Activated CD8-positive, alpha-beta T cell treated with anti-CD3 and anti-CD28 coated beads for 36 hours (primary cell): Measurements from ENCODE around the gene ZNF277. TPM values are rescaled to one million over a fixed set of nuclear protein-coding genes. Genes with fewer than 3 reads are reported as not detected.

Experiments
- ATAC-seq: fragments of 200-7000 bp; cut with Tn5 transposase; one replicate; pipeline ENCODE4 v1.10.0; 2021; ENCODE audit warnings: mild to moderate bottlenecking, moderate library complexity
- CTCF ChIA-PET: fragments of 350-600 bp; sonication (Branson Sonifier 250); formaldehyde crosslinking; loops from one replicate; lab custom pipeline; 2021; ENCODE audit warnings: antibody characterized with exemption; lab: Charles Lee
- POLR2A ChIA-PET: fragments of 350-600 bp; sonication (Branson Sonifier 250); formaldehyde crosslinking; loops from one replicate; lab custom pipeline; 2021; ENCODE audit warnings: antibody characterized with exemption; lab: Charles Lee
- DNase-seq: peaks from one replicate; pipeline ENCODE4 v3.0.0-alpha.2; 2020
- H3K27ac Mint-ChIP-seq: one replicate; pipeline ENCODE4 v1.8.0; 2021; ENCODE audit warnings: mild to moderate bottlenecking, mixed read lengths
- H3K27me3 Mint-ChIP-seq: one replicate; pipeline ENCODE4 v1.8.0; 2021; ENCODE audit warnings: mixed read lengths
- H3K36me3 Mint-ChIP-seq: one replicate; pipeline ENCODE4 v1.8.0; 2021; ENCODE audit warnings: low read depth, mixed read lengths
- H3K4me1 Mint-ChIP-seq: one replicate; pipeline ENCODE4 v1.8.0; 2021; ENCODE audit warnings: low read depth, mixed read lengths
- H3K4me3 Mint-ChIP-seq: one replicate; pipeline ENCODE4 v1.8.0; 2021; ENCODE audit warnings: mild to moderate bottlenecking, moderate library complexity, mixed read lengths
- H3K9me3 Mint-ChIP-seq: one replicate; pipeline ENCODE4 v1.8.0; 2021; ENCODE audit warnings: mixed read lengths
- CTCF ChIP-seq: fragments of 200-600 bp; IDR thresholded peaks from one replicate; pipeline ENCODE4 v1.8.0; 2022; ENCODE audit warnings: antibody characterized with exemption, mild to moderate bottlenecking
- intact Hi-C: fragments of 100-400 bp; cut with micrococcal nuclease; formaldehyde crosslinking; loops from one replicate; pipeline ENCODE4 v1.10.0; 2022
- total RNA-seq, 2 experiments: library from RNA; stranded (reverse); gene quantifications; one replicate each; pipeline ENCODE4 v1.2.3, GENCODE V29; 2021

ZNF277 gene
- total RNA-seq, 2 experiments from 2014 or later = 21.5 to 25.8 TPM

- no peak for TF ChIP-seq CTCF
- Mint-ChIP-seq H3K27ac (no peak overlapping the region), H3K4me3 (no peak overlapping the region), H3K4me1 (peaks cover 12% of the 10 kb centered on the region), H3K27me3 (no peaks in the 10 kb centered on the region), H3K36me3 (peaks cover 21% of the 10 kb centered on the region), H3K9me3 (peaks cover 4% of the 10 kb centered on the region)
- ChIA-PET POLR2A (no interaction called here), CTCF (no interaction called here)
- intact Hi-C loops = no loop called here
- no peak for DNase-seq
- no peak for ATAC-seq
These were observed 26.7 kb downstream of the ZNF277 start for GRCh38 chr7:112233048-112233697.

GRCh38 chr7:112234147-112234546 is 27.7 kb downstream of the ZNF277 start:
- no peak for DNase-seq
- Mint-ChIP-seq H3K36me3 (peaks cover 21% of the 10 kb centered on the region), H3K4me3 (no peak overlapping the region), H3K27me3 (no peaks in the 10 kb centered on the region), H3K27ac (no peak overlapping the region), H3K4me1 (peaks cover 11% of the 10 kb centered on the region), H3K9me3 (peaks cover 4% of the 10 kb centered on the region)
- TF ChIP-seq CTCF = no peak
- intact Hi-C loops = no loop called here
- ATAC-seq = no peak
- ChIA-PET POLR2A (interaction anchor here (1.1 kb wide), 1 partner anchor 20 kb away, joined by 3 read pairs; no protein-coding TSS in a partner anchor), CTCF (no interaction called here)

GRCh38 chr7:112236597-112236996 is 30.1 kb downstream of the ZNF277 start:
- CTCF ChIA-PET = no interaction called here

GRCh38 chr7:112238330-112238729 is 31.8 kb downstream of the ZNF277 start:
- peaks cover 1% of the 10 kb centered on the region for H3K4me1 Mint-ChIP-seq
- no peak overlapping the region for H3K4me3 Mint-ChIP-seq
- peaks cover 20% of the 10 kb centered on the region for H3K36me3 Mint-ChIP-seq
- no peaks in the 10 kb centered on the region for H3K27me3 Mint-ChIP-seq
- DNase-seq (no peak), ATAC-seq (no peak)
- ChIA-PET POLR2A (no interaction called here), CTCF (interaction anchor here (0.6 kb wide), 1 partner anchor 383 kb away, joined by 3 read pairs; no protein-coding TSS in a partner anchor)
- H3K27ac Mint-ChIP-seq = no peak overlapping the region
- no peak for TF ChIP-seq CTCF
- peaks cover 12% of the 10 kb centered on the region for H3K9me3 Mint-ChIP-seq
- intact Hi-C loops = no loop called here

More at GRCh38 chr7:112236597-112236996, 30.1 kb downstream of the ZNF277 start:
- TF ChIP-seq CTCF = no peak
- Mint-ChIP-seq H3K36me3 (peaks cover 26% of the 10 kb centered on the region), H3K27me3 (no peaks in the 10 kb centered on the region), H3K4me1 (peaks cover 9% of the 10 kb centered on the region), H3K9me3 (peaks cover 13% of the 10 kb centered on the region), H3K27ac (no peak overlapping the region), H3K4me3 (no peak overlapping the region)
- DNase-seq (no peak), ATAC-seq (no peak)
- POLR2A ChIA-PET = no interaction called here
- intact Hi-C loops = no loop called here

GRCh38 chr7:112238852-112239610 is 32.5 kb downstream of the ZNF277 start:
- ATAC-seq (no peak), DNase-seq (no peak)
- H3K4me1 Mint-ChIP-seq = no peaks in the 10 kb centered on the region
- peaks cover 17% of the 10 kb centered on the region for H3K36me3 Mint-ChIP-seq
- H3K4me3 Mint-ChIP-seq = no peak overlapping the region
- H3K9me3 Mint-ChIP-seq = peaks cover 12% of the 10 kb centered on the region
- CTCF ChIA-PET = no interaction called here
- POLR2A ChIA-PET = no interaction called here
- H3K27me3 Mint-ChIP-seq = no peaks in the 10 kb centered on the region
- intact Hi-C loops = no loop called here
- no peak overlapping the region for H3K27ac Mint-ChIP-seq
- TF ChIP-seq CTCF = no peak
